HG03521 (cell line): Measurements from ENCODE around the gene CDH4.

Source experiments
- ATAC-seq: cut with Tn5 transposase; IDR thresholded peaks from one replicate; pipeline ENCODE4 v1.9.1; 2021; ENCODE audit warnings: mild to moderate bottlenecking, moderate library complexity; ENCODE audit not compliant: unreplicated experiment

CDH4 gene

DNA sequence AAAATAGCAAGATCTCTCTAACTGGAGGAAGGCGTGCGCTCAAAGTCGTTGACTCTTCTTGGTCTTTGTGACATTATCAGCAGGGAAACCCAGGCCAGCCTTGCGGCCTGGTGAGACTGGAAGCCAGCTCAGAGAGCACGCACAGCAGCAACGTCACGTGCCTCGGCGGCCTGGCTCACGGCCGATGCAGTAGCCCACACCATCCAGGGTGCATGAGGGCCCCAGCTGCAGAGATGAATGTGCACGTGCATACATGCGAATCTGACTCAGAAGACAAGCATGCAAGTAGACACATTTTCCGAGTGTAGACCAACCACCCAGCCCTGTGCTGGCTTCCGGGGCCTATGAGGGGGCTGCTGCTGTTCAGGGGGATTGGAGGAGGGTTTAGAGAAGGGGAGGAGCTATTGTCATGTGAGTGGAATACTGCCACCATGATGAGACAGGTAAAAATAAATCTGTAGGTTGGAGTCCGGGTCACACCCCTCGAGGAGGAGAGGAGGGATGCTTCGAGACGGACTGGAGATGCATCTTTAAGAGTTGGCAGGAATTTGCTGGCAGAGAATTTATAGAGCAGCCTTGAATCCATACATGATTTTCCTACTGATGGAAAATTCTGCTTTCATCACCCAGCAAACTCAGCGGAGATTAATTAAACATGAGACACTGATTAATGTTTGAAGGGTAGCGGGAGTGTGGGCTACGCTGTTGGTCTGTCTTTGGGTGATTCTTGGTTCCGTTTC is 388.2 kb downstream of the CDH4 start:
- no peak for ATAC-seq

DNA sequence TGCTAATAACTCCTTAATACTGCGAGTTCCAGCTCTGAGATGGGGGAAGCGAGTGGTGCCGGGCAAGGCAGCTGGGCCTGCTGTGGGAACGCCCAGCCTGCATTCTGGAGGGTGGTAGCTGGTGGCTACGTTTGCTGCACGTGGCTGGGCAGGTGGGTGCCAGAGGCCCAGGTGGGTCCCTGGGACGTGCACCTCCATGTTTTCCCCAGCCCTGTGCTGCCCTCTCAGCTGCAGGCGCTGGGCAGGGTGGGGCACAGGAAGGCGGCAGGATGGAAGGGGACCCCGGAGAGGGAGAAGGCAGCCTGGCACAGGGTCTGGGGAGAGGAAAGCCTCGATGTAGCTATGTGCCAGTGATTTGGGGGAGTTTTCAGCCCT is 388.8 kb downstream of the CDH4 start:
- ATAC-seq: no peak

DNA sequence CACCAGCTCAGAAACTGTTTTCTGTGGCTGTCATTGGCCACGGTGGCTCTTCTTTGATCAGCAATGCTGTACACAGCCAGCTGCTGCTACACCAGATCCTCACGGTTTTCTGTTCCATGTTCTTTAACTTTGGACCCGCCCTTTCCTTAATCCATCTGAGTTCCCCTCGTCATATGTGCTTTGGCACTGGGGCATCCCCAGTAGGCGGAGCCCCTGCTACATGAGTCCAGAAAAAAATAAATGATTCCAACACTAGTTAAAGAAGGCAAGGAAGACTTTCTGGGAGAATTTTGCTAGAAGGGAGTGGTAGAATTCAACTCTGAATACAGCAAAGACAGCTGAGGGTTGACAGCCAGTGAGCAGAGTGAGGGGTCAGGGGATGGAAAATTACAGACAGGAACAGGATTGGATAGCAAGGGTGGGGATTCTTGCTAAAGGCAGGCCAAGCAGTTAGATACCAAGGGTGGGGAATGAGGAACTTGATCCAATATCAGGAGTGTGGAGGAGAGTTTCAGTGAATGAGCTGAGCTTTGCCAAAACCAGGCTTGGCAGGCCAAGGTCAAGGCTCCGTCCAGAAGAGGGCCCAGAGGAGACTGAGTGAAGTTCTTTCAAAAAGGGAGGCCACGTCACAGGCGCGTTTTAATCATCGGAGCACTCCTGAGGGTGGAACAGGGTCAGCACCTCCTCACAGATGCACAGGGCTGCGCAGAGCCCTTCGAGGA is 391.8 kb downstream of the CDH4 start:
- no peak for ATAC-seq

DNA sequence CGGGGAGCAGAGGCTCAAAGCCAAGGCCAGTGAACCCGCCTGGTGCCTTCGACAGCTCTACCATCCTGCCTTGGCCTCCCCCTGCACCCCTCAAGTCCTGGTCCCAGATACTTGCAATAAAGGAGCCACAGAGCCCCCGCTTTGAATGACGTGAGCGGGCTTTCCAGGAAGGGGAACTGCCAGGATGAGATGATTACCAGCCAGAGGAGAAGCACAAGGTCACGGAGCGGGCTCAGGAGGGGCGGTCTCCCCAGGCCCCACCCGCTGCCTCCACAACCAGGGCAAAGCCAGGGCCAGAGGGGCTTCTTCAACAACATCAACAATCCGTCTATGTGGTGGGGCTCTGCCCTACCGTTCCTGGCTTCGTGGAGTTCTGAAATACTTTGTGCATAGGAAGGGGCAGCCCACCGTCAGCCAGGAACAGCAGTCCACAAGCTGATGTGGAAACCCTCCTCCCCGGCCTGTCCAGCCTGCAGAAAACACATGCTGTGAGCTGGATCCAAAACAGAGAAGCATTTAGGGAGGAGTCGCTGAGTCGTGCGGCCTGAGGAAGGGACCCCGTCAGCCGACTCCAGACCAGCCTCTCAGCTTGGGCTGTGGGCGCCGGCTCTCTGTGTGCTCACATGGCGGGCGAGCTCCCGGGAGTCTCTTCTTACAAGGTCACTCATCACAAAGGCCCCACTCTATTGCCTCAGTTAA is 392.5 kb downstream of the CDH4 start:
- no peak for ATAC-seq

DNA sequence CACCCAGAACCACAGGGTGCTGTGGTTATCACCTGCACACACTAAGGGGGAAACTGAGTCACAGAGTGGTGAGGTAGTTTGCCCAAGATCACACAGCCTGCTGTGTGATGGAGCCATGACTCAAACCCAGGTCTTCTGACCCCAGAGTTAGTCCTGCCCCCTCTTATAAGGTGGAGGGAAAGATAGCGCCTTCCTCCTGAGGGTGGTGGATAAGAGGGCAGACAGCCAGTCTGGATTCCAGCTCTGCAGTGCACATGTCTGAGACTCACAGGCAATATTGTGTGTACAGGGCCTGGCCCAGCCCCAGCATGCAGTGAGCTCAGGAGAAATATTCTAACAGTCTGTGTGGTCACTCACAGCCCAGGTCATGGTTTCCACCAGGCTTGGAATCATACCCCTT is 393.7 kb downstream of the CDH4 start:
- no peak for ATAC-seq

DNA sequence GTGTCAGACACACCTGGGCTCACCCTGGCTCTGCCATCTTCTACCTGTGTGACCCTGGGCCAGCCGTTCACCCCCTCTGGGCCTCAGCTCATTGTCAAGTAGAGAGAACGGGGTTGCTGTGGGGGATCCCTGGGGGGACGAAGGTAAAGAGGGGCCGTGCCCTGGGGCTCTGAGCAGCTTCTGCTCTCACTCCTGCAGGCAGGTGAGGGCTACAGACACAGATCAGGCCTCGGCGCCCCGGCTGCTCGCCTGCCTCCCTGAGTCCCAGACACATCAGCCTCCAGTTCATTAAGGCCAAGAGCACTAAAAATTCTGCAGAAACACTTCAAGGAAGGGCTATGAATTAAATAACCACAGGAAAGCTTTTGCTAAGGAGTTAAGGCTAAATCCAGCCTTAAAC is 394.4 kb downstream of the CDH4 start:
- ATAC-seq: no peak

DNA sequence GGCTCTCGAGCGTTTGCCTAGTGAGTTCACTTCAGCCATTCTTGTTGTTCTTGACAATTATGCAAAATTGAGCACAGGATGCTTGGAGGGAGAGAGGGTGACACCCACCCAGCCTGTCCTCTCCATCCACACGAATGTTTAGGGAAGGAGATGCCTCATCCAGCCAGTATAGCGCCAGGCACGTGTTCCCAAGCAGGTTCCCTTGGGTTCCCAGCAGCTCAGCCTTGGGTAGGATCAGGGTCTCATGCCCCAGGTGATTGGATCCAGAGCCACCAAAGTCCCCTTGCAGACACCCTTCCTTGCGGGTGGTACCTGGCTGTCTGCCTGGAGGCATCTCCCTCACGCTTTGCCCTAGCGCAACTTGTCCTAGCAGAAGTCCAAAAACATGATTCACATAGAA is 394.9 kb downstream of the CDH4 start:
- no peak for ATAC-seq

DNA sequence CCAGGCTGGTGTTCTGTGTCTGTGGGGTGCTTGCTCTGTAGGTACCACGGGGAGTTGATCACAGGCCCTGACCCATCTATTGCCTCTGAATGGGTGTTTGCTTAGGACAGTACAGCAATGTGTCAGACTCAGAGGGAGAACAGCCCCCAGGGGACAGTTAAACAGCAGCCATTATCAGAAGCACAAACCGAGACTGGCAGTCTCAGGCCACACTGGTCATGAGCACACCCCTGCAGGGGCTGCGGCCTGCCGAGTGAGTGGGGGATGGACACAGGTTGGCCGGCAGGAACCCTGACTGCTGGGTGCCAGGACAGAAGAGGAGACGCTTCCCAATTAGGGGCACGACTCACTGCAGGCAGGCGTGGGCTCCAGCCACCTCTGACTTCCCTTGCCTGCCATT is 395.6 kb downstream of the CDH4 start:
- no peak for ATAC-seq

DNA sequence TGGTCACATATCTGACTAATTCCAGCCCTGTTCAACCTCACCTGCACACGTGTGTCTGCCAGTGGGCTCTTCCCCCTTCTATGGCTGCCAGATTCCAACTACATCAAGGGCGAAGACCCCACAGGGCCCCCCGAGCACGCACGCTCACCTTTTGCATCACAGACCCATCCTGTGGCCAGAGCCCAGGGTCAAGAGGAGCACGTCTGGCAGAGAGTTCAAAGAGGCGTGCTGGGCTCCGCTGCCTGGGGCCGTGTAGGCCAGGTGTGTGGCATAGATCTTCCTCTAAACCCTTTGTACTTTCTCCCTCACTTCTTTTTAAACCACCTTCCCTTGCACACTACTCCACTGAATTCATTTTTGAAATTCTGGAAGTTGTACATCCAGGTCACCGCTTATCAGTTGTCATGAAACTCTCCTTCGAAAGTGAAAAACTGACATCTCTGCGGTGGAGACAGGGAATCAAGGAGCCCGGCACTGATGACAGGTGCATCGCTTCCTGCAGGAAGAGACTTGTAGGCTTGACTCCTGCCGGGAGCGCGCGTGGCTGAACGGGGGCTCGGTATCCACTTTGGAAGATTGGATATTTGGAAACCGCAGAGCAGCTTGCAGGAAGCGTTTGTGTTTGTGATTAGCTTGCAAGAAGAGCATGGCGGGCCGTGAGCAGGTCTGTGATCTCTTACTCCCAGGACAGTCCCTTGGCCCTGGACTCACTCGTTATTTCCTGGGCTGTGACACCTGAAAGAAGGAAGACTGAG is 397.2 kb downstream of the CDH4 start:
- ATAC-seq: no peak

DNA sequence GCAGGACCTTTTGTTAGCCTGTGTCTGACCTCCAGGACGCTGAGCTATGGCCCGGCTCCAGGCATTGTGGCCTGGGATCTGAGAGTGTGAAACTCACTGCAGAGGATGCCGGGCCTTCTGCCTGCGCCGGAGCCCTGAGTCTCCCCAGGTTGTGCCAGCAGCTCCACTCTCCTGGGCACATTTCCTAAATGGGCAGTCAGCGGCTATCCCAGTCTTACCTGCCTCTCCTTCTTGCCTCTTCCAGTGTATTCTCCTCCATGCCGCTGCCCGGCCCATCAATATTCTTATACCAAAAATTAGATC is 397.8 kb downstream of the CDH4 start:
- ATAC-seq: no peak

DNA sequence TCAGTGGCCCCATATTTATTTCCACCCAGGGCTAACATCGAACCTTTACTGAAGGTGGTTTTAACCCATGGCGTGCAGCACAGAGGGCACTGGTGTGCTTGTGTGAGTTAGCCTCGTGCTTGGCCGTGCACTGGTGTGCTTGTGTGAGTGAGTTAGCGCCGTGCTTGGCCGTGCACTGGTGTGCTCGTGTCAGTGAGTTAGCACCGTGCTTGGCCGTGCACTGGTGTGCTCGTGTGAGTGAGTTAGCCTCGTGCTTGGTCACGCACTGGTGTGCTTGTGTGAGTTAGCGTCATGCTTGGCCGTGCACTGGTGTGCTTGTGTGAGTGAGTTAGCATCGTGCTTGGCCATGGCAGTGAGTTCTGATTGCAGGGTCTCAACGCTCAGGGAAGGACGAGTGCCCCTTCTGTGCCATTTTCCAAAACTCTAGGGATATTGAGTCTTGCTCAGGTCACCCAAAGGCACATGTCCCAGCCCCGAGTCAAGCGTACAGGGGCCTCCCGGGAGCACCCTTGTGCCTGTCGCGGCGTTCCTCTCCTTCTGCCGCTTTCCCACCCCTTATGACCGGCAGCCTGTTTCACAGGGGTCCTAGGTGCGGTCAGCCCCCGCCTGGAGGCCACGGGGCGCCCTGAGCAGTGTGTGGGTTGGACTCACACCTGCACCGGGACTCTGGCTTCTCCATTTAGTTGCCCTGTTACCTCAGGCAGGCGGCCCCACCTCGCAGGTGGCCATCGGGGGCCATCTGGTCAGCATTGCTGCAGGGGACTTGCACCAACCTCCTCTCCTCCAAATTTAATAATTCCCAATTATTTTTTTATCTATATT is 399.1 kb downstream of the CDH4 start:
- no peak for ATAC-seq

DNA sequence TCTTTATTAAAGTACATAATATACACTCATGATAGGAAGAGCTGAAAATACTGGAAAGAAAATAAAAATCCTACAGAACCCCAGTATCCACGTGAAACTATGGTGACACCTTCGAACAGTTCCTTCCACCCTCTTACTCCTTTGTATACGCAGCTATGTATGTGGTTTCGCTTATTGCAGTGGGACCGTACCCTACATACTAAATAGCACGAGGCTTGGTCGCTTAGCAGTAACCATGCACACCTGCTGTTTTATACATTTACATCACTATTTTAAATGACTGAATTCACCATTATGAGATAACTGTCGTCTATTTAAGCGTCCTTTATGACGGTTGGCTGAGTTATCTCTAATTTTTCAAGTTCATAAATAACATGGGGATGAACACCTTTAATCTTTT is 400.1 kb downstream of the CDH4 start:
- no peak for ATAC-seq

DNA sequence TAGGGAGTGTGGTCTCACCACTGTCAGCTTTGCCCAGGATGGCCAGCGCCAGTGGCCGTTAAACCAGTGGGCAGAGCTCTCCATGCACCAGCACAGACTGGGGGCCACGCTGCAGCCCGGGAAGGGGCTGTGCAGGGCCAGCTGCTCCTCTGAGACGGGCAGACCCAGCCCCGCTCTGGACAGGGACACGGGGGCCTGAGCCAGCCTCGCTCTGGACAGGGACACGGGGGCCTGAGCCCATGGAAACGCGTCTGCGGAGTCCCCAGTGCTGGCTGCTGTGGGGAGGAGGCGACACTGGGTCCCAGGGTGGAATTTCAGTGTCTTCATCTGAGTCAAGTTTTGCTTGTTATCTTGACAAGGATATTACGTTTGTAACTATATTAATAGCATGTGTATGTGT is 402.7 kb downstream of the CDH4 start:
- no peak for ATAC-seq

DNA sequence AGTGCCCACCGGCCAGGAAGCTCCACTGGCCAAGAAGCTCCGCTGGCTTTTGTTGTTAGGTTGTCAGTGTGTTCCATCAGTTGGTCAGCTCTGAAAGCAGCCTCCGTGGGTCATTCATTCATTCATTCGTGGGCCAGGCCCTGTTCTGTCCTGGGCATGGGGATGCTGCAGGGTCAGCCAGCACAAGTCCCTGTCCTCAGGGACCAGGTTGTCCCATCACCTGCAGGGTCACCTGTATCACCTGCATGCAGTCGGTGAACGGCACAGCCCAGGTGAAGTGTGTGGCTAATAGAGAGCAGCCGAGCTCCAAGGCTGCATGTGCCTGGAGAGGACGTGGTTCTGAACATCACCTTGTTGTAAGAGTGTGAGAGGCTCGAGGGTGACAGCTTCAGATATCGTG is 403.5 kb downstream of the CDH4 start:
- ATAC-seq: no peak

DNA sequence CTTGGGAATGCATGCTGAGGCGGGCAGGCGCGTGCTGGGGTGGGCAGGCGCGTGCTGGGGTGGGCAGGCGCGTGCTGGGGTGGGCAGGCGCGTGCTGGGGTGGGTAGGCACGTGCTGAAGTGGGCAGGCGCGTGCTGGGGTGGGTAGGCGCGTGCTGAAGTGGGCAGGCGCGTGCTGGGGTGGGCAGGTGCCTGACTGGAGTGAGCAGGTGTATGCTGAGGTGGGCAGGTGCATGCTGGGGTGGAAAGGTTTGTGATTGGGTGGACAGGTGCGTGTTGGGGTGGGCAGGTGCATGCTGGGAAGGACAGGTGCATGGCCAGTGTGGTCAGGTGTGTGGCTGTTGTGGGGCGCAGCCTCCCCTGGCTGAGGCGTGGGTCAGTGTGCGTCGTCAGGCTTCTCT is 404.1 kb downstream of the CDH4 start:
- no peak for ATAC-seq

DNA sequence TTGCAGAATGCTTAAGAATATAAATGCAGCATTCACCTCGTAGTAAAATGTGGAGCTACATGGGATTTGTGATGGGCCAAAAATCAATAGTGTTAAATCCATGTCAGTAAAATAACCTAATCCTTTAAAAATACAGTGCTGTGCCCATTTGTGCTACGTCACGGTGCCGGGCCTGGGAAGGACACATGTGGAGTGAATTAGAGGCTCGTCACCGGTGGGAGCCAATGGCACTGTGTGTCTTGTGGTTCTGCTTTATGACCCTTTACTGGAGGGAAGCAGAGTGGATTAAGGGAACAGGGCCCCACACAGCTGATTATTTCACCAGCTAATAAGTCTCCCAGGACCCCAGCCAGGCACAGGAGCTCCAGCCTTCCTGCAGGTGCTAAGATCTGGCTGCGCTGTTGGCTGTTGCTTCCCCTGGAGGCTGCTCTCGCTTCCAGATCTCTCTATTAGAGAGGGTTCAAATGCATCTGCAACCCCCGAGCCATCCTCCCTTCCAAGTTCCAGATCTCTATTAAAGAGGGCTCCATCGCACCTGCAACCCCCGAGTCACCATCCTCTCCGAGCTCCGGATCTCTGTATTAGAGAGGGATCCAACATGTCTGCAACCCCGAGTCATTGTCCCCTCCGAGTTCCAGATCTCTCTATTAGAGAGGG is 405.8 kb downstream of the CDH4 start:
- no peak for ATAC-seq

DNA sequence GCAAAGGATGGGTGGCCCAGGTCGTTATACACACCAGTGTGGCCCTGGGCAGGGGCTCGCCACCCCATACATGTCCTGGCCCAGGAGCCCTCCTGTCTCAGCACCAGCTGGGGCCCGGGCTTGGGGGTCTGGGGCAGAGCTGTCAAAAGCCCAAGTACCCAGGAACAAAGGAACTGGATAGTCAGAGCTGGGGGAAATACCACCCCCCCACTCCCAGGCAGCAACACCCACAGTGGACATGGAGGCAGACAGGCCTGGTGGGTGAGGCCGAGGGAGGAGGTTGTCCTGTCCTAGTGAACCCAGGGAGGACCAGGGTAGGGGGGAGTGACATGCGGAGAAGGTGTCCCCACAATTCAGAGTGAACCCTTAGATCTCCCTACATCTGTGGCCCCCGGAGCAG is 406.5 kb downstream of the CDH4 start:
- ATAC-seq: no peak

DNA sequence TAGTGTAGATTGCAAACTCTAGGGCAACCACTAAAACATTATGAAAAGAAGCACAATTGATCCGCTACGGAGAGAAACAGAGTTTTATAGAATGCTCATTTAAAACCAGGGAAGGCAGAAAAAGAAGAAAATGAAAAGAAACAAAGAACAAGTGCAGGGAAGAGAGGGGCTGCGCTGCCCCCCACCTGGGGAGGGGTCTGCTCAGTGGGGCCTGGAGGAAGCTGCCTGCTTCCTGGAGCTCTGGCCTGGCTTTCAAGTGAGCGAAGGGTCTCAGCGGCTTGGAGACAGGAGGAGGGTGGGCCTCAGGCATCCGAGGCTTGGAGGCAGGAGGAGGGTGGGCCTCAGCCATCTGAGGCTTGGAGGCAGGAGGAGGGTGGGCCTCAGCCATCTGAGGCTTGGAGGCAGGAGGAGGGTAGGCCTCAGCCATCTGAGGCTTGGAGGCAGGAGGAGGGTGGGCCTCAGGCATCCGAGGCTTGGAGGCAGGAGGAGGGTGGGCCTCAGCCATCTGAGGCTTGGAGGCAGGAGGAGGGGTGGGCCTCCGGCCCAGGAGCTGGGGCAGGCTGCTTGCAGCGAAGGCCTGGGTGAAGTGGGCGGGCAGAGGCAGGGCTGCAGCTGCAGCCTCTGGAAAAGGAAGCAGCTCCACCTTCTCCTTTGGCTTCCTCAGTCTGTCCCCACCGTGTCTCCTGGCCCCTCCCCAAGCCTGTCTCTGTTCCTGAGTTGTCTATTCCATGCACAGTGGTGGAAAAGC is 407.4 kb downstream of the CDH4 start:
- no peak for ATAC-seq

DNA sequence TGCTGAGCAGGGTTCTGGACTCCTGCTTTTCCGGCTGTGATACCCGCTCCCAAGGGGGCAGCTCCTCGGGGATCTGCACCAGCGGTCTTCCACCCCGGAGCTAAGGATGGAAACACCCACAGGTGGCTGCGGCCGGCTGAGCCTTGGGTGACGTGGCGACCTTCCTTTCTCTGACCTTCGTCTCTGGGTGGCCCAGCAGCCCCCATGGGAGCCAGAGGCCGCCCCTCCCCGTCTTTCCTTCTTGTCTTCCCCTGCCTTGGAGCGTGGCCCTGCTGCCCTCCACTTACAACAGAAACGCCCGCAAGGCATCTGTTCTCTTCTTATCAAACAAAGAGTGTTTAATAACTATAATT is 407.9 kb downstream of the CDH4 start:
- ATAC-seq: no peak

DNA sequence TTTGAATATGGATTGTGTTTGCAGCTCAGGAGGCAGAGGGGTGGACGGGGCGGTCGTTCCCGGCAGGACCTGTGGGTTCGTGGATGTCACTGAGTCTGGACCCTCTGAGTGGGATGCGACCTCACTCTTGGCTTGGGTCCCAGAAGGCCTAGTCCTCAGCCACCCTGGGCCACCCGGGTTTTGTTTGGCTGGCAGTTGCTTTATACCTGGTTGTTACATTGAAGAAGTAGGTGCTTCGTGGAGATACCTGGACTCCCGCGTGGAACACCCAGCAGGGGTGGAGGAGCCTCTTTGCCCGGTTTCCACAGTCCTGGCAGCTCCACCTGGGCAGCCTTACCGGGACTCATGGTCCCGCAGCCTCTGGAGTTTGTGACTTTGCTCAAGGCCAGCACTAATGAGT is 408.5 kb downstream of the CDH4 start:
- no peak for ATAC-seq
